ENCODE results near the gene ADAMTS17.

Gene ADAMTS17

GRCh38 chr15:100337096-100338044 is 4.4 kb downstream of the ADAMTS17 start:
- Mint-ChIP-seq H3K4me1 (peaks cover 53% of the 10 kb centered on the region), H3K36me3 (ENCODE audit: insufficient read depth) (peaks cover 9% of the 10 kb centered on the region), H3K27me3 (no peaks in the 10 kb centered on the region), H3K4me3 (no peak overlapping the region), H3K27ac (ENCODE audit: low read depth) (no peak overlapping the region), H3K9me3 (no peaks in the 10 kb centered on the region)
- ATAC-seq (replicated peaks; ENCODE audit: extremely low read depth, poor library complexity, severe bottlenecking) = no peak
- no peak for DNase-seq (ENCODE audit: low spot score in 2 of 2)

- DNase-seq (ENCODE audit: low spot score in 2 of 2) (no peak), ATAC-seq (replicated peaks; ENCODE audit: extremely low read depth, poor library complexity, severe bottlenecking) (no peak)
- H3K36me3 Mint-ChIP-seq (ENCODE audit: insufficient read depth) = peaks cover 5% of the 10 kb centered on the region
- H3K27me3 Mint-ChIP-seq = no peaks in the 10 kb centered on the region
- peaks cover 63% of the 10 kb centered on the region for H3K4me1 Mint-ChIP-seq
- no peaks in the 10 kb centered on the region for H3K9me3 Mint-ChIP-seq
- no peak overlapping the region for H3K27ac Mint-ChIP-seq (ENCODE audit: low read depth)
- H3K4me3 Mint-ChIP-seq = no peak overlapping the region
These were observed 5.7 kb downstream of the ADAMTS17 start for GRCh38 chr15:100336061-100336460.

GRCh38 chr15:100335335-100335999 is 6.3 kb downstream of the ADAMTS17 start:
- Mint-ChIP-seq H3K9me3 (no peaks in the 10 kb centered on the region), H3K4me1 (peaks cover 68% of the 10 kb centered on the region), H3K27me3 (no peaks in the 10 kb centered on the region), H3K36me3 (ENCODE audit: insufficient read depth) (peaks cover 5% of the 10 kb centered on the region), H3K27ac (ENCODE audit: low read depth) (no peak overlapping the region), H3K4me3 (peak overlapping the region; percentile 65)
- DNase-seq (ENCODE audit: low spot score in 2 of 2) (no peak), ATAC-seq (replicated peaks; ENCODE audit: extremely low read depth, poor library complexity, severe bottlenecking) (no peak)

GRCh38 chr15:100334905-100335304 is 6.9 kb downstream of the ADAMTS17 start:
- Mint-ChIP-seq H3K27me3 (no peaks in the 10 kb centered on the region), H3K36me3 (ENCODE audit: insufficient read depth) (peaks cover 5% of the 10 kb centered on the region), H3K27ac (ENCODE audit: low read depth) (no peak overlapping the region), H3K9me3 (no peaks in the 10 kb centered on the region), H3K4me1 (peaks cover 74% of the 10 kb centered on the region), H3K4me3 (peak overlapping the region; percentile 65)
- ATAC-seq (replicated peaks; ENCODE audit: extremely low read depth, poor library complexity, severe bottlenecking) = no peak
- no peak for DNase-seq (ENCODE audit: low spot score in 2 of 2)

GRCh38 chr15:100334456-100334855 is 7.3 kb downstream of the ADAMTS17 start:
- ATAC-seq (replicated peaks; ENCODE audit: extremely low read depth, poor library complexity, severe bottlenecking) (no peak), DNase-seq (ENCODE audit: low spot score in 2 of 2) (no peak)
- Mint-ChIP-seq H3K4me3 (peak overlapping the region; percentile 65), H3K27me3 (no peaks in the 10 kb centered on the region), H3K4me1 (peaks cover 77% of the 10 kb centered on the region), H3K36me3 (ENCODE audit: insufficient read depth) (peaks cover 4% of the 10 kb centered on the region), H3K27ac (ENCODE audit: low read depth) (no peak overlapping the region), H3K9me3 (no peaks in the 10 kb centered on the region)

GRCh38 chr15:100334015-100334414 is 7.8 kb downstream of the ADAMTS17 start:
- Mint-ChIP-seq H3K4me1 (peaks cover 76% of the 10 kb centered on the region), H3K27ac (ENCODE audit: low read depth) (peak overlapping the region; percentile 41), H3K9me3 (no peaks in the 10 kb centered on the region), H3K27me3 (no peaks in the 10 kb centered on the region), H3K4me3 (peak overlapping the region; percentile 65), H3K36me3 (ENCODE audit: insufficient read depth) (peaks cover 7% of the 10 kb centered on the region)
- DNase-seq (ENCODE audit: low spot score in 2 of 2) = no peak
- peak; percentile 33 for ATAC-seq (replicated peaks; ENCODE audit: extremely low read depth, poor library complexity, severe bottlenecking)

GRCh38 chr15:100333236-100333635 is 8.5 kb downstream of the ADAMTS17 start:
- H3K27me3 Mint-ChIP-seq = no peaks in the 10 kb centered on the region
- DNase-seq (ENCODE audit: low spot score in 2 of 2) = no peak
- H3K36me3 Mint-ChIP-seq (ENCODE audit: insufficient read depth) = peaks cover 8% of the 10 kb centered on the region
- ATAC-seq (replicated peaks; ENCODE audit: extremely low read depth, poor library complexity, severe bottlenecking) = no peak
- H3K4me3 Mint-ChIP-seq = peak overlapping the region; percentile 65
- peak overlapping the region; percentile 41 for H3K27ac Mint-ChIP-seq (ENCODE audit: low read depth)
- H3K4me1 Mint-ChIP-seq = peaks cover 69% of the 10 kb centered on the region
- no peaks in the 10 kb centered on the region for H3K9me3 Mint-ChIP-seq

GRCh38 chr15:100332721-100333120 is 9.1 kb downstream of the ADAMTS17 start:
- H3K27me3 Mint-ChIP-seq = no peaks in the 10 kb centered on the region
- peaks cover 8% of the 10 kb centered on the region for H3K36me3 Mint-ChIP-seq (ENCODE audit: insufficient read depth)
- DNase-seq (ENCODE audit: low spot score in 2 of 2) = no peak
- H3K27ac Mint-ChIP-seq (ENCODE audit: low read depth) = no peak overlapping the region
- no peak overlapping the region for H3K4me3 Mint-ChIP-seq
- ATAC-seq (replicated peaks; ENCODE audit: extremely low read depth, poor library complexity, severe bottlenecking) = no peak
- peaks cover 69% of the 10 kb centered on the region for H3K4me1 Mint-ChIP-seq
- no peaks in the 10 kb centered on the region for H3K9me3 Mint-ChIP-seq

- Mint-ChIP-seq H3K27ac (ENCODE audit: low read depth) (no peak overlapping the region), H3K36me3 (ENCODE audit: insufficient read depth) (peaks cover 8% of the 10 kb centered on the region), H3K4me3 (no peak overlapping the region), H3K9me3 (no peaks in the 10 kb centered on the region), H3K4me1 (peaks cover 69% of the 10 kb centered on the region), H3K27me3 (no peaks in the 10 kb centered on the region)
- no peak for DNase-seq (ENCODE audit: low spot score in 2 of 2)
- ATAC-seq (replicated peaks; ENCODE audit: extremely low read depth, poor library complexity, severe bottlenecking) = no peak
These were observed 9.5 kb downstream of the ADAMTS17 start for GRCh38 chr15:100332231-100332630.

- ATAC-seq (replicated peaks; ENCODE audit: extremely low read depth, poor library complexity, severe bottlenecking) (peak; percentile 91), DNase-seq (ENCODE audit: low spot score in 2 of 2) (no peak)
- Mint-ChIP-seq H3K27me3 (no peaks in the 10 kb centered on the region), H3K9me3 (no peaks in the 10 kb centered on the region), H3K4me1 (peaks cover 61% of the 10 kb centered on the region), H3K27ac (ENCODE audit: low read depth) (peak overlapping the region; percentile 69), H3K4me3 (peak overlapping the region; percentile 67), H3K36me3 (ENCODE audit: insufficient read depth) (peaks cover 8% of the 10 kb centered on the region)
These were observed 11.1 kb downstream of the ADAMTS17 start for GRCh38 chr15:100330629-100331215.

GRCh38 chr15:100330221-100330620 is 11.6 kb downstream of the ADAMTS17 start:
- no peaks in the 10 kb centered on the region for H3K27me3 Mint-ChIP-seq
- ATAC-seq (replicated peaks; ENCODE audit: extremely low read depth, poor library complexity, severe bottlenecking) = peak; percentile 25
- H3K27ac Mint-ChIP-seq (ENCODE audit: low read depth) = peak overlapping the region; percentile 69

GRCh38 chr15:100328796-100329195 is 13.0 kb downstream of the ADAMTS17 start:
- Mint-ChIP-seq H3K27ac (ENCODE audit: low read depth) (no peak overlapping the region), H3K4me1 (peaks cover 41% of the 10 kb centered on the region), H3K9me3 (no peaks in the 10 kb centered on the region), H3K36me3 (ENCODE audit: insufficient read depth) (peaks cover 4% of the 10 kb centered on the region), H3K27me3 (no peaks in the 10 kb centered on the region), H3K4me3 (peak overlapping the region; percentile 67)
- no peak for DNase-seq (ENCODE audit: low spot score in 2 of 2)
- no peak for ATAC-seq (replicated peaks; ENCODE audit: extremely low read depth, poor library complexity, severe bottlenecking)

More at GRCh38 chr15:100330221-100330620, 11.6 kb downstream of the ADAMTS17 start:
- Mint-ChIP-seq H3K4me1 (peaks cover 56% of the 10 kb centered on the region), H3K9me3 (no peaks in the 10 kb centered on the region), H3K4me3 (peak overlapping the region; percentile 67), H3K36me3 (ENCODE audit: insufficient read depth) (peaks cover 8% of the 10 kb centered on the region)
- no peak for DNase-seq (ENCODE audit: low spot score in 2 of 2)
